ENCODE measurements around the gene THRA. TPM values are rescaled to one million over a fixed set of nuclear protein-coding genes. Genes with fewer than 3 reads are reported as not detected.

Gene THRA
- total and polyA plus RNA-seq, 11 donors = 50.6 to 105 (median 69.8) TPM

DNA sequence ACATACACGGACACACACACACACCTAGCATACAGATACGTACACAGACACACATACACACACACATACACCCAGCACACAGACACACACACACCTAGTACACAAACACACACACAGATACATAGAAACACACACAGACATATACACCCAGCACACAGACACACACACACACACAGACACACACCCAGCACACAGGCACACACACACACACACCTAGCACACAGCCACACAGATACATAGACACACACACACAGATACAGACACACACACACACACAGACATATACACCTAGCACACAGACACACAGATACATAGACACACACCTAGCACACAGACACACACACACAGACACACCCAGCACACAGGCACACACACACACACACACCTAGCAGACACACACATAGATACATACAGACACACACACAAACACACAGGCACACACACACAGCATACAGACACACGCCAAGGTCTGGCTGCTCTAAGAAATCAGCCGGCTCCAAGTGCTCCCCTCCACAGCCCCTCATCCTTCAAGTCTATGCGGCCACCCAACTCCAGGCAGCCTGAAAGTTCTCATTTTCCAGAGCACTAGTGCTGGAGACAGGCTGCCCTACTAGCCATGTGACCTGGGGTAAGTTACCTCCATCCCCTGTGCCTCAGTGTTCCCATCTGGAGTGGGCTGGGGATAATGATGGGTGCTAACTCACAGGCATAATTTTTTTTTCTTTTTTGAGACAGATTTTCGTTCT, 24.5 kb downstream of the THRA start:
- no peaks in the 10 kb centered on the region for H3K9me3 ChIP-seq
- intact Hi-C loops (cut with DNase I) = loop anchor here in 7 of 10 donors (2.0 to 10.0 kb wide), 6 partner anchors 24 to 75 kb away; partner anchors contain the start of gene THRA (in 2 of the 7)
- peaks cover 0 to 39% (median 24%) of the 10 kb centered on the region in 12 donors for H3K4me1 ChIP-seq

DNA sequence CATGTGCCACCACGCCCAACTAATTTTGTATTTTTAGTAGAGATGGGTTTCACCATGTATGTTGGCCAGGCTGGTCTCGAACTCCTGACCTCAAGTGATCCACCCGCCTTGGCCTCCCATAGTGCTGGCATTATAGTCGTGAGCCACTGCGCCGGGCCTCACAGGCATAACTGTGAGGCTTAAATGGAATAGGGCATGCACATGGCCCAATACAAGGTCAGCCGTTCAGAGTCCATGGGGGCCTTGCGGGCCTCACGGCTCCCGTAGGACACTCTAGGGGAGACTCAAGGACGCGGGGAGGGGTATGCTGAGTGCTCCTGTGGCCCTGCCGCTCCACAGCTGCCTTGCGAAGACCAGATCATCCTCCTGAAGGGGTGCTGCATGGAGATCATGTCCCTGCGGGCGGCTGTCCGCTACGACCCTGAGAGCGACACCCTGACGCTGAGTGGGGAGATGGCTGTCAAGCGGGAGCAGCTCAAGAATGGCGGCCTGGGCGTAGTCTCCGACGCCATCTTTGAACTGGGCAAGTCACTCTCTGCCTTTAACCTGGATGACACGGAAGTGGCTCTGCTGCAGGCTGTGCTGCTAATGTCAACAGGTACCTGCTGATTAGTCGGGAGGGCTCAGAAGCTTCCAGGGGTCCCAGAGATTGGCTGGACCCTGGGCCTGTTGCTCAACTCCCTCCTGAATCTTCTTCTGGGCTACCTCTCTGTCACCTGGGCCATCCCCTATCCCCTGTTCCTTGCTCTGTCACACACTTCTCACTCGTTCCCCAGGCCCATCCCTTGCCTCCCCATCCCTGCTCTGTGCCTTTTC, 25.3 kb downstream of the THRA start:
- no peak overlapping the region for H3K4me3 ChIP-seq
- peaks cover 3 to 89% (median 70%) of the 10 kb centered on the region in 9 donors for H3K36me3 ChIP-seq
- H3K27me3 ChIP-seq = no peaks in the 10 kb centered on the region
- H3K27ac ChIP-seq = peak overlapping the region in 2 of 12 donors; percentile 93 to 99
- H3K4me1 ChIP-seq = peaks cover 0 to 48% (median 31%) of the 10 kb centered on the region in 12 donors
- no peak for DNase-seq
- no peaks in the 10 kb centered on the region for H3K9me3 ChIP-seq
- TF ChIP-seq POLR2A (IDR thresholded peaks at IDR 0.05) = no peak
- TF ChIP-seq CTCF (IDR thresholded peaks at IDR 0.05) = no peak
- intact Hi-C loops (cut with DNase I) = loop anchor here in 7 of 10 donors (2.0 to 10.0 kb wide), 6 partner anchors 23 to 76 kb away; partner anchors contain the start of gene THRA (in 2 of the 7)
- 85 to 89% (median 87%) methylated on average over 26 to 28 of the region's 28 CpGs for WGBS, 4 donors
- no peak for ATAC-seq

More for the DNA sequence above, 24.5 kb downstream of the THRA start:
- ATAC-seq = no peak
- no peaks in the 10 kb centered on the region for H3K27me3 ChIP-seq
- 70 to 87% (median 81%) methylated on average over 6 of the region's 6 CpGs for WGBS, 4 donors
- DNase-seq = no peak
- peaks cover 3 to 83% (median 67%) of the 10 kb centered on the region in 9 donors for H3K36me3 ChIP-seq
- peak overlapping the region in 2 of 12 donors; percentile 66 to 99 for H3K27ac ChIP-seq
- TF ChIP-seq POLR2A (IDR thresholded peaks at IDR 0.05) (no peak), CTCF (IDR thresholded peaks at IDR 0.05) (no peak)
- no peak overlapping the region for H3K4me3 ChIP-seq

DNA sequence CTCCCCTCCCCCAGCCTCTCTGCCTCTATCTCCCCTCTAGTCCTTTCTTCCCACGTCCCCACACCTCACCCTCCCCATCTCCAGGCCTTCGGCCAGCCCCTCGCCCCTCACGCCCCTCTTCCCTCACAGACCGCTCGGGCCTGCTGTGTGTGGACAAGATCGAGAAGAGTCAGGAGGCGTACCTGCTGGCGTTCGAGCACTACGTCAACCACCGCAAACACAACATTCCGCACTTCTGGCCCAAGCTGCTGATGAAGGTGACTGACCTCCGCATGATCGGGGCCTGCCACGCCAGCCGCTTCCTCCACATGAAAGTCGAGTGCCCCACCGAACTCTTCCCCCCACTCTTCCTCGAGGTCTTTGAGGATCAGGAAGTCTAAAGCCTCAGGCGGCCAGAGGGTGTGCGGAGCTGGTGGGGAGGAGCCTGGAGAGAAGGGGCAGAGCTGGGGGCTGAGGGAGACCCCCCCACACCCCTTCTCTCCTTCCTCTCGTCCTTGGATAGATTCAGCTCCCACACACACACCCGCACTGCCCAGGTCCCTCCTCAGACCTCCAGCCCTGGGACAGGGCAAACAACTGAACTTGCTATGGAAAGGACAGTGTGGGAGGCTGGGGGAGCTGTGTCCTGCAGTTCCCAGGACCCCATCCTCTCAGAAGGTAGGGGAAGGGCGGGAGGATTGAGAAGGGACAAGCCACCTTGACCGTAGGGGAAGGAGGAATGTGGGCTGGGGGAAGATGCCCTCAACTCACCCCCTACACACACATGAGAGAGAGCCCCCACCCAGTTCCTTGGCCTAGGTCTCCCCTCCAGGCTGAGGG, 26.5 kb downstream of the THRA start:
- peaks cover 0 to 89% (median 70%) of the 10 kb centered on the region in 9 donors for H3K36me3 ChIP-seq
- 79 to 83% (median 80%) methylated on average over 26 of the region's 26 CpGs for WGBS, 4 donors
- intact Hi-C loops (cut with DNase I) = loop anchor here in 4 of 10 donors (5.0 to 10.0 kb wide), 3 partner anchors 52 to 77 kb away; no protein-coding TSS in a partner anchor
- peak overlapping the region in 10 of 12 donors; percentile 46 to 100 (median 64) for H3K27ac ChIP-seq
- ATAC-seq (no peak), DNase-seq (no peak)
- no peak for TF ChIP-seq CTCF (IDR thresholded peaks at IDR 0.05)
- no peak for TF ChIP-seq POLR2A (IDR thresholded peaks at IDR 0.05)
- no peak overlapping the region for H3K4me3 ChIP-seq
- no peaks in the 10 kb centered on the region for H3K27me3 ChIP-seq
- no peaks in the 10 kb centered on the region for H3K9me3 ChIP-seq
- peaks cover 0 to 60% (median 42%) of the 10 kb centered on the region in 12 donors for H3K4me1 ChIP-seq
